Right hindlimb (tissue), 1 donor: Measurements from ENCODE around the gene NEK7.
"Not testable (repeated sequence)": the region's sequence is repeated elsewhere in the genome, so short reads cannot be mapped to it uniquely, and the experiment has no call there.

Experiments
- DNase-seq: peaks from one replicate; pipeline ENCODE4 v3.0.0-alpha.2; 2018

NEK7 gene

GRCh38 chr1:198298640-198299039 lies 141.8 kb downstream of the NEK7 start:
- no peak for DNase-seq

DNA sequence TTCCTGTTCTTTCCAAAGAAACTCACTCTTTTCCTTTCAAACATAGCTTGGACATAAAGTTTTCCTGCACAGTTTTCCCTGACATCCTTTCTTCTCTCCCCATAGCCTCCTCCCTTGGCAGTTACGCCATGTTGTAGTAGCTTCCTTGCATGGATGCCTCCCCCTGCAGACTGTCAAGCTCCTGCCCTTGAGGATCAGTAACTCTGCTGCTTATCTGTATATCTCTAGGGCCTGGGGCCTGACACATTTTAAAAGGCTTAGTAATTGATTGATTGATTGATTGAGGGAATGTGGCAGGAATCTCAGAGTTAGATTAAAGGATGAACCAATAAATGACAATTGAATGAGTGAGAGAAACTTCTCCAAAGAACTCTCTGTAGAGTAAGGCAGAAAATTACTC lies 143.7 kb downstream of the NEK7 start:
- no peak for DNase-seq

DNA sequence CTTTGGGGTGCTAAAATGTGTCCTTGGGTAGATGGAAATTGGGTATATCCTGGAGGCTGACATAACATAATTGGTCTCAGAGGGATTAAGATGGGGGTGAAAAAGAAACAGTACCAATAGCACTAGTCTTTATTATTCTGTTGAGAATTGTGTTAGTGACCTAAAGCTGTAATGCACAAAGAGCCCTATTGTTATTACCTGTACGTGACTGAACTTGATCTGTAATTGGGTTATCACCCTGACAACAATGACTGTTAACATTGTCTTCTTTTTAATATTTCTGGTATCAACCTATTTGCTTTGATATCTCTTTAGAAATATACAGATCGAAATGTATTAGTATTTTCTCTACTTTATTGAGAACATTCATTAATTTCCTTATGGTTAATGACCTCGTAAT lies 147.6 kb downstream of the NEK7 start:
- no peak for DNase-seq

DNA sequence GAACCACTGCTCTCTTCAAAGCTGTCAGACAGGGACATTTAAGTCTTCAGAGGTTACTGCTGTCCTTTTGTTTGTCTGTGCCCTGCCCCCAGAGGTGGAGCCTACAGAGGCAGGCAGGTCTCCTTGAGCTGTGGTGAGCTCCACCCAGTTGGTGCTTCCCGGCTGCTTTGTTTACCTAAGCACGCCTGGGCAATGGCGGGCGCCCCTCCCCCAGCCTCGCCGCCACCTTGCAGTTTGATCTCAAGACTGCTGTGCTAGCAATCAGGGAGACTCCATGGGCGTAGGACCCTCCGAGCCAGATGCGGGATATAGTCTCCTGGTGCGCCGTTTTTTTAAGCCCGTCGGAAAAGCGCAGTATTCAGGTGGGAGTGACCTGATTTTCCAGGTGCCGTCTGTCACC lies 158.0 kb downstream of the NEK7 start:
- not testable (repeated sequence) for DNase-seq

- not testable (repeated sequence) for DNase-seq
These were observed 158.5 kb downstream of the NEK7 start for GRCh38 chr1:198315331-198315730.

DNA sequence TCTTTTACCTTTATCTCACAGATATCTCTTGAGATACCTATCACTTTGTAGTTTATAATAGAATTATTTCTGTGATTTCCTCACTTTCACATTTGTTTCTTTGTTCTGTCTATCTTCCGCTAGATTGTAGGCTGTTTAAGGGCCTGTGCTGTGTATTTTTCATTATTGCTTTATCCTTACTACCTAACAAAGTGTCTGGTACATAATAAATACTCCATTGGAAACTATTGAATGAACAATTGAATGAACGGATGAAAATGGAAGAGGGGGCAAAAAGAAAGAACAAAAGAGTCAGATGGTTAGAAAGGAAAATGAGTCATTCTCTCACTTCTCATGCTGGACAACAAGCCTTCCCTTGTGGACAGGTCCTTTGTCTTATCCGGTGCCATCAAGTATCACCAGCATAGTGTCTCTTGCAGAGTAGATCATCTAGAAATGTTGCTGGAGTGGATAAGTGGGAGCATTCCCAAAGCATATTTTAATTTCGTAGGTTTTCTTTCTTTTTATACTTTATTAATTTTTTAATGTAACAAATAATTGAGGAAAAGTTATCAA lies 159.8 kb downstream of the NEK7 start:
- DNase-seq: no peak

DNA sequence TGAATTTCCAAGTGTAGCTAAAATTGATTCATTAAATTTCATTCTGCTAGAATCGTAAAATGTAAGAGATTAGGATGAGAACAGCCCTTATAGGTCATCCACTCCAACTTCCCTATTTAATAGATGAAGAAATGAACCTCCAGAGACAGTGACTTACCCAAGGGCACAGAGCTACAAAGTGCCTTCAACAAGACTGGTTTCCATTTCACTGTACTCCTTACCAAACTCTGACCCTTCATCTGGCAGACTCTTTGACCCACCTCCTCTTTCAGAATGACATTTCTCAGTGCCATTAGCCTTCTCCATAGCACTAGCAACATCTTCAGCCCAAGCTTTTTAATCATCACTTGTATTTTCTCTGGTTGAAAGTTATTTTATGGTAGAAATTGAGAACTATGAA lies 161.3 kb downstream of the NEK7 start:
- no peak for DNase-seq

- no peak for DNase-seq
These were observed 164.0 kb downstream of the NEK7 start for GRCh38 chr1:198320759-198321158.

GRCh38 chr1:198326232-198326631 lies 169.4 kb downstream of the NEK7 start:
- DNase-seq: no peak

GRCh38 chr1:198326915-198327314 lies 170.1 kb downstream of the NEK7 start:
- DNase-seq: no peak

- no peak for DNase-seq
These were observed 171.7 kb downstream of the NEK7 start for GRCh38 chr1:198328458-198329032.

DNA sequence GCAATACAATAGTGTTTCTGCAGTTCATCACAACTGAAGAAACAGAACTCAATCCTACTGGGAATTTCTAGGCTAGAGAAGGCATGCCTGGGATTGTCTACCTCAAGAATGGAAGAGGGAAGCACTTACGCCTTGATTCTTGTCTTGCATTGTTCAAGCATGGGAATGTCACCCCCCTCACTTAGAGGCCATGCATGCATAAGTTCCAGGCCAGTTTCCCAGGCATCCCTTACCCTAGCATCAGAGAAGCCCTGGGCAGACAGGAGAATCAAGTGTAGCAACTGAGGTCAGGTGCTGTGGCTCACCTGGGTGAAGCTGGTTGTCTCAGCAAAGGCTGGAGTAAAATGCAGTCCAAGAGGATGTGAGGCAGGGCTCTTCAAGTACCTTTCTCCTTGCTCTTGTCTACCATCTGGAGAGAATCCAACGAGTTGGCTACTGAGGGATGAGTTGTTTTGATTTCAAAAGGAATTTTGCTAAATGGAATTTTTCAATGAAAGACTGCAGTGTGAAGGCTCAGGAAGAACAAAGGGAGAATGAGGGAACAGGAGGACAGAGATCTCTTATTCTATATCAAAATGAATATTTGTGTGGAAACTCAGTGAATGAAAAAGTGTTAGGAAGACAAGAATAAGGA lies 174.3 kb downstream of the NEK7 start:
- no peak for DNase-seq

- DNase-seq: no peak
These were observed 176.9 kb downstream of the NEK7 start for GRCh38 chr1:198333744-198334143.

DNA sequence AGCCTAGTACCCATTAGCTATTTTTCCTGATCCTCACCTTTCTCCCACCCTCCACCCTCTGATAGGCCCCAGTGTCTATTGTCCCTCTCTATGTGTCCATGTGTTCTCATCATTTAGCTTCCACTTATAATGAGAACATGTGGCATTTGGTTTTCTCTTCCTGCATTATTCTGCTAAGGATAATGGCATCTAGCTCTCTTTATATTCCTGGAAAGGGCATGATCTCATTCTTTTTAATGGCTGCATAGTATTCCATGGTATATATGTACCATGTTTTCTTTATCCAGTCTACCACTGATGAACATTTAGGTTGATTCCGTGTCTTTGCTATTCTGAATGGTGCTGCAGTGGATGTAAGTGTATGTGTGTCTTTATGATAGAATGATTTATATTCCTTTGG lies 178.9 kb downstream of the NEK7 start:
- no peak for DNase-seq

- no peak for DNase-seq
These were observed 181.1 kb downstream of the NEK7 start for GRCh38 chr1:198337886-198338285.

- no peak for DNase-seq
These were observed 183.3 kb downstream of the NEK7 start for GRCh38 chr1:198340139-198340538.

GRCh38 chr1:198346178-198346577 lies 189.4 kb downstream of the NEK7 start:
- DNase-seq: no peak

GRCh38 chr1:198350456-198350855 lies 193.7 kb downstream of the NEK7 start:
- no peak for DNase-seq

DNA sequence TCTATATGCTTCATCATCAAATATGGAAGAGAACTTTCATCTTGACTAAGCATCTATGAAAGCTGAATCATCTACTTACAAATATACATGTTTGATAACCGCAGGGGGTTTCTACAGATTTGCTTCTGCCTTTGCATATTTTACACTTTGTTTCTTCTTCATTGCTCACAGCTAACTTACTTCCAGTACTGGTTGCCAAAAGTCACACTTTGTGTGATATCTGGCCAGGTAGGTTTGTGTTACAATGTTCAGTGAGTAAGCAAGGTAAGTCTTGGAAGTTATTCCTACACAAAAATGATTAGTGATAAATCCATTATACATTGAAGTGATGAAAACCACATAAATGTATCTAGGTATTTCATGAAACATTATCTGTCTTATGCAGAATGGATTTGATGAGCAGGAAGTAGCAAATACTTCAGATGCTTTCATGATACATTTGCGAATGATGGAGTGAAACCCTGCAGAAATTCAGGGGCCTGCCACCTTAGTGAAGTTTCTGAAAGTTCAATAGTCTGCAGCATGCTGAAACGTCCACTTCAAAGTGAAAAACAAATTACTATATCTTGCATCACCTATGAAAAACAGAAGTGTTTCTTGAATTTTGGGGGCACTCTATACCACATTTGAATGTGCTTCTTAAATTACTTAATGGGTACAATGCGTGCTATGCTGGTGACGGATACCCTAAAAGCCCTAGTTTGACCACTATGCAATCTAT lies 196.3 kb downstream of the NEK7 start:
- no peak for DNase-seq

DNA sequence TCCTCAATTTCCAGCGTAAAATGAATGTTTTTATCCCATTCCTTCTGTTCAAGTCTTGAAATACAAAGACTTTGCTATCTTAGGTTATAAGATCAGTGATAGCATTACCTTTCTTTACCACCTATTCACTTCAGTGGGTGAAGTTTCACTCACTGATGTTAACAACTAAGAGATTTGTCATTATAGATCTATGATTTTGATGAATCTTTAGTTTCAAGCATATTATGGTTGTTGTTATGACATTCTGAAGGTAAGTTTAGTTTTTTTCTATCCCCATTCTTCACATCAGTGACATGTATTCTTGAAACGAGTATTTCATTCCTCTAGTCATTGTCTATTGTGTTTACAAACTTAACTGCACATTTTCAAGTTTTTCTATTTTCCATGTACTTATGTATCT lies 201.1 kb downstream of the NEK7 start:
- DNase-seq: no peak

DNA sequence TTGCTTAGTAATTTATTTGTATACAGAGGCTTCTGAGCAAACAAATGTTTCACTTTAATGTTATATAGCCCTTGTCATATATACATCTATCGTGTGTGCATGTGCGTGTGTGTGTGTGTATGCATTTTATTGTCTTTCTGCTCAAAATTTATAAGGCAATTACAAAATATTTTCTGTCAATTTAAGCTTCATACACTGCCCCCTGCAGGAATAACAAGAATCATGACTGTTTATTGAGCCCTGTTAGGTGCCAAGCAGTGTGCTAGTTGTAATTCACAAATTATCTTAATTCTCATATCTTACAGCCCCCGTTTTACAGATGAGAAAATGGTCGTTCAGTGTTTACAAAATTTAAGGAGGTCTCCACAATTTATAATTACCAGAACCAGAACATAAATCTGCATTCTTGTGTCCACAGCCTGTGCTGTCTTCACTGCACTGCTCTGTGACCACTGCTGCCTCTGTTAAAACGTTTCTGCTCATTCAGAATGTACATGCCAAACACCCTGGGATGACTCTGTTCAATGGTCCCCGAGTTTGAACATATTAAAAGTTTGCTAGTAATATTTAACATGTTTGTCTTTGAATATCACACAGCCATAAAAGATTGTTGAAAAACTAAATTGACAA lies 202.3 kb downstream of the NEK7 start:
- DNase-seq: no peak

DNA sequence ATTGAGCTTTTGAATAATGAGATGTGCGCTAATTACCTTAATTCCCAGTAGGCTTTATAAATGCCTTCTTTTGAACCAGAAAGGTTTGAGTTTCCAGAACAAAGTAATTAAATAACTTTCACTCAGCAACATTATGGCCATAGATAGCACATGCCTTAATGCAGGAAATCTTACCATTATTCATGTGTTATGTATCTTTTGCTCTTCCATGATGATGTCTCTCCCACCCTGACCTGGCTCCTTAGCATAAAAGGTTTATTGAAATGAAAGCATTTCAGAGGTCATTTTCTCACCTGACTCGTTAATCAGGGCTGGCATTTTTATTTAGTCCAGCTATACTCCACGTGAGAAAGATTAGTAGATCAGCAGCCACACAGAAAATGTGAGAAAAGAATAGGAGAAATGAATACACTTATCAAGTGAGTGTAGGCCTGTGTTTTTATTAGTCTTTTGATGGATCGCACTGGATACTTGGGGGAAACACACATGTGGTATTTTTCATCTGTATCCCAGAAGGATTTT lies 203.5 kb downstream of the NEK7 start:
- DNase-seq: no peak

- no peak for DNase-seq
These were observed 204.5 kb downstream of the NEK7 start for GRCh38 chr1:198361237-198361767.
